ENCODE data around the gene SREBF1. TPM values are rescaled to one million over a fixed set of nuclear protein-coding genes. Genes with fewer than 3 reads are reported as not detected.

Gene SREBF1
- total and polyA plus RNA-seq, 7 experiments from 2014 or later: 22.4 to 281 (median 41.3) TPM

- intact Hi-C loops (cut with micrococcal nuclease): loop anchor here (1.0 to 2.0 kb wide), 7 partner anchors 48 to 179 kb away; partner anchors contain the start of gene RAI1 (in 2 of the 2)
- DNase-seq (no peak), ATAC-seq (no peak)
- ChIA-PET POLR2A (interaction anchor here (0.9 to 1.4 kb wide), 4 partner anchors 8 to 179 kb away, joined by 3 to 7 read pairs (median 4); no protein-coding TSS in a partner anchor), CTCF (interaction anchor here (0.7 to 5.2 kb wide), 16 partner anchors 9 to 186 kb away, joined by 3 to 88 read pairs (median 4); partner anchors contain the start of gene RAI1)
- H3K4me1 Mint-ChIP-seq: peaks cover 11 to 61% (median 46%) of the 10 kb centered on the region in 7 donors
- no peaks in the 10 kb centered on the region for H3K9me3 Mint-ChIP-seq
- no peaks in the 10 kb centered on the region for H3K27me3 ChIP-seq (ENCODE audit: control insufficient read depth in 2 of 2, insufficient read depth in 2 of 2, low read length in 2 of 2)
- H3K27me3 Mint-ChIP-seq: no peaks in the 10 kb centered on the region
- H3K27ac ChIP-seq (ENCODE audit: low read depth, low read length): no peak overlapping the region
- H3K27ac Mint-ChIP-seq: peak overlapping the region in 2 of 9 donors; percentile 56 to 58
- H3K36me3 Mint-ChIP-seq: peaks cover 0 to 5% (median 4%) of the 10 kb centered on the region in 5 donors
- peaks cover 0 to 23% of the 10 kb centered on the region in 2 donors for H3K4me1 ChIP-seq (ENCODE audit: control insufficient read depth in 2 of 2, insufficient read depth in 2 of 2, low read length in 2 of 2)
- no peak overlapping the region for H3K4me3 Mint-ChIP-seq
- H3K9me3 ChIP-seq (ENCODE audit: control insufficient read depth in 2 of 3, low read length in 3 of 3): no peaks in the 10 kb centered on the region
- H3K4me3 ChIP-seq (ENCODE audit: low read length): no peak overlapping the region
- H3K36me3 ChIP-seq (ENCODE audit: control insufficient read depth in 2 of 3, insufficient read depth in 3 of 3, low read length in 3 of 3): no peaks in the 10 kb centered on the region
Observed at GRCh38 chr17:17860766-17861107, 24.0 kb upstream of the SREBF1 start.

DNA sequence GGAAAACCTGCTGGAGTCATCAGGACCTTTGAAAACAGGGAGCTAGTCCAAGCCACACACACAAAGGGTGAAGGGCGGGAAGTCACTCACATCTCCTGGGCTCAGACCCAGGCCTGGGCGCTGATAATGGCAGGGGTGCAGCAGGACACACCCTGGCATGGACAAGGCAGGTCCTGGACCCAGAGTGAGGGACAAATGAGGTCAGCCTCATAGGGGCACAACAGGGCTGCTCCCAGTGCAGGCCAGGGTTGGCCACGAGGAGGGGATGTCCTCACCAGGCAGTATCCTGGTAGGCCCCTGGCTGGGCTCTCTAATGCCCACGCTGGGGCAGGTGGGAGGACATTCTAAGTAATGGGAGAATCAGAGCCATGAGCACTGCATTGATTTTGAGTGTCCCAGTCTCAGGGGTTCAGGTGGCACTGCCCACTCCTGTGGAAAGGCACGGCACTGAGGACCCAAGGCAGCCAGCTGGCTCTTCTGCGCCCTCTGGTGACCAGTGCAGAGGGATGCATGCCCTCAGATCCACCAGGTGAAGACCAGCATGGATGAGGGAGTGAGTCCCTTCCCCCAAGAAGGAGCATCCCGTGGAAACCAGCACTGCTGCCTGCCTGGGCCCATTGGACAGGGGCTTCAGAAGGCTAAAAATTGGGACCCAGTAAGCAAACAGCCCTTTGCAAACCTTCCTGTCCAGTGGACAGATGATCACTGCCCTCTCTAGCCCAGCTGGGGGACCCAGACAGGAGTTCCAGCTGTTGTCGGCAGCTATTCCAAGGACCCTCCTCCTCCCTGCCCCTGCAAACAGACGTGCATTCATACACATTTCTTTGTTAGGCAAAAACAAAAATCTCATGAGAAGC lies 23.4 kb upstream of the SREBF1 start:
- Histone ChIP-seq H3K27ac (ENCODE audit: low read depth, low read length) (no peak overlapping the region), H3K27me3 (ENCODE audit: control insufficient read depth in 2 of 2, insufficient read depth in 2 of 2, low read length in 2 of 2) (no peaks in the 10 kb centered on the region), H3K9me3 (ENCODE audit: control insufficient read depth in 2 of 3, low read length in 3 of 3) (no peaks in the 10 kb centered on the region), H3K4me1 (ENCODE audit: control insufficient read depth in 2 of 2, insufficient read depth in 2 of 2, low read length in 2 of 2) (peaks cover 0 to 28% of the 10 kb centered on the region in 2 donors), H3K4me3 (ENCODE audit: low read length) (no peak overlapping the region), H3K36me3 (ENCODE audit: control insufficient read depth in 2 of 3, insufficient read depth in 3 of 3, low read length in 3 of 3) (no peaks in the 10 kb centered on the region)
- DNase-seq (peak; percentile 50 to 77 (median 68)), ATAC-seq (peak; percentile 97)
- no peaks in the 10 kb centered on the region for H3K9me3 Mint-ChIP-seq
- no peaks in the 10 kb centered on the region for H3K27me3 Mint-ChIP-seq
- intact Hi-C loops (cut with micrococcal nuclease): loop anchor here (1.0 to 2.0 kb wide), 7 partner anchors 48 to 179 kb away; partner anchors contain the start of gene RAI1 (in 2 of the 2)
- peaks cover 13 to 67% (median 52%) of the 10 kb centered on the region in 7 donors for H3K4me1 Mint-ChIP-seq
- peaks cover 0 to 5% (median 4%) of the 10 kb centered on the region in 5 donors for H3K36me3 Mint-ChIP-seq
- POLR2A ChIA-PET: interaction anchor here (0.9 to 1.4 kb wide), 6 partner anchors 8 to 178 kb away, joined by 3 to 7 read pairs (median 4); no protein-coding TSS in a partner anchor
- H3K4me3 Mint-ChIP-seq: no peak overlapping the region
- H3K27ac Mint-ChIP-seq: peak overlapping the region in 3 of 9 donors; percentile 46 to 70 (median 58)
- CTCF ChIA-PET: interaction anchor here (0.7 to 5.2 kb wide), 17 partner anchors 18 to 185 kb away, joined by 3 to 88 read pairs (median 4); partner anchors contain the start of gene RAI1

- H3K4me1 Mint-ChIP-seq: peaks cover 4 to 68% (median 47%) of the 10 kb centered on the region in 7 donors
- DNase-seq: no peak
- intact Hi-C loops (cut with micrococcal nuclease): no loop called here
- Histone ChIP-seq H3K4me3 (ENCODE audit: low read length) (no peak overlapping the region), H3K27ac (ENCODE audit: low read depth, low read length) (no peak overlapping the region), H3K4me1 (ENCODE audit: control insufficient read depth in 2 of 2, insufficient read depth in 2 of 2, low read length in 2 of 2) (peaks cover 0 to 18% of the 10 kb centered on the region in 2 donors), H3K27me3 (ENCODE audit: control insufficient read depth in 2 of 2, insufficient read depth in 2 of 2, low read length in 2 of 2) (no peaks in the 10 kb centered on the region), H3K9me3 (ENCODE audit: control insufficient read depth in 2 of 3, low read length in 3 of 3) (no peaks in the 10 kb centered on the region), H3K36me3 (ENCODE audit: control insufficient read depth in 2 of 3, insufficient read depth in 3 of 3, low read length in 3 of 3) (no peaks in the 10 kb centered on the region)
- no peaks in the 10 kb centered on the region for H3K27me3 Mint-ChIP-seq
- ChIA-PET POLR2A (interaction anchor here (1.6 kb wide), 1 partner anchor 44 kb away, joined by 7 read pairs; no protein-coding TSS in a partner anchor), CTCF (interaction anchor here (0.6 kb wide), 1 partner anchor 192 kb away, joined by 5 read pairs; no protein-coding TSS in a partner anchor)
- no peaks in the 10 kb centered on the region for H3K9me3 Mint-ChIP-seq
- ATAC-seq: no peak
- no peak overlapping the region for H3K4me3 Mint-ChIP-seq
- H3K36me3 Mint-ChIP-seq: peaks cover 0 to 6% (median 4%) of the 10 kb centered on the region in 5 donors
- H3K27ac Mint-ChIP-seq: peak overlapping the region in 2 of 9 donors; percentile 31 to 47
Observed at GRCh38 chr17:17857496-17857895, 20.7 kb upstream of the SREBF1 start.

GRCh38 chr17:17856386-17856785 lies 19.6 kb upstream of the SREBF1 start:
- POLR2A ChIA-PET: interaction anchor here (1.0 to 1.6 kb wide), 2 partner anchors 20 to 43 kb away, joined by 4 to 7 read pairs; no protein-coding TSS in a partner anchor
- H3K27me3 ChIP-seq (ENCODE audit: control insufficient read depth in 2 of 2, insufficient read depth in 2 of 2, low read length in 2 of 2): no peaks in the 10 kb centered on the region
- no peak for DNase-seq
- Mint-ChIP-seq H3K36me3 (peaks cover 0 to 9% (median 0%) of the 10 kb centered on the region in 5 donors), H3K9me3 (no peaks in the 10 kb centered on the region), H3K27me3 (no peaks in the 10 kb centered on the region), H3K4me3 (no peak overlapping the region), H3K4me1 (peaks cover 9 to 68% (median 47%) of the 10 kb centered on the region in 7 donors), H3K27ac (peak overlapping the region in 7 of 9 donors; percentile 15 to 79 (median 51))
- H3K9me3 ChIP-seq (ENCODE audit: control insufficient read depth in 2 of 3, low read length in 3 of 3): no peaks in the 10 kb centered on the region
- ATAC-seq: no peak
- no peak overlapping the region for H3K4me3 ChIP-seq (ENCODE audit: low read length)
- peaks cover 0 to 26% of the 10 kb centered on the region in 2 donors for H3K4me1 ChIP-seq (ENCODE audit: control insufficient read depth in 2 of 2, insufficient read depth in 2 of 2, low read length in 2 of 2)
- no peak overlapping the region for H3K27ac ChIP-seq (ENCODE audit: low read depth, low read length)
- intact Hi-C loops (cut with micrococcal nuclease): no loop called here
- CTCF ChIA-PET: interaction anchor here (1.1 to 3.7 kb wide), 2 partner anchors 10 to 45 kb away, joined by 3 to 16 read pairs; no protein-coding TSS in a partner anchor
- H3K36me3 ChIP-seq (ENCODE audit: control insufficient read depth in 2 of 3, insufficient read depth in 3 of 3, low read length in 3 of 3): no peaks in the 10 kb centered on the region

DNA sequence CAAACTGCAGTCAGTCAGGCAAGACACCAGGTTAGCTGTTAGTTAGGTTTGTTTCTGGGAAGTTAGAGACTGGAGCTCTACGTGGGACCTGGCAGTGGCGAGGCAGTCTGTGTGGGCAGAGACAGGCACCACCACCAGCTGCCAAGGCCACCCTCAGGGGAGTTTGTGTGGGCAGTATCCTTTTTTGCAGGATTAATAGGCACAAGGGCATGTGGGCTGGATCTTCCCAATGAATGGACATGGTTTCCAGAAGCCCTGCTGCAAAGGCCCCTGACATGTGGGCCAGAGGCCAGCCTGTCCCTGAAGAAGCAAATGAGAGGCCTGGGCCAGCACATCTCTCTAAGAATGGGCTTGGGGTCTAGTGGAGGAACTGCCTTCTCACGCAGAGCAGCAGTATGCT lies 19.2 kb upstream of the SREBF1 start:
- H3K9me3 Mint-ChIP-seq: no peaks in the 10 kb centered on the region
- peaks cover 0 to 30% of the 10 kb centered on the region in 2 donors for H3K4me1 ChIP-seq (ENCODE audit: control insufficient read depth in 2 of 2, insufficient read depth in 2 of 2, low read length in 2 of 2)
- intact Hi-C loops (cut with micrococcal nuclease): no loop called here
- peak overlapping the region in 8 of 9 donors; percentile 10 to 79 (median 39) for H3K27ac Mint-ChIP-seq
- ChIA-PET POLR2A (interaction anchor here (0.8 to 1.0 kb wide), 2 partner anchors 20 to 44 kb away, joined by 3 to 4 read pairs; no protein-coding TSS in a partner anchor), CTCF (interaction anchor here (0.8 to 3.7 kb wide), 4 partner anchors 10 to 44 kb away, joined by 3 to 16 read pairs (median 3); no protein-coding TSS in a partner anchor)
- no peak overlapping the region for H3K27ac ChIP-seq (ENCODE audit: low read depth, low read length)
- ATAC-seq: no peak
- no peaks in the 10 kb centered on the region for H3K27me3 Mint-ChIP-seq
- H3K27me3 ChIP-seq (ENCODE audit: control insufficient read depth in 2 of 2, insufficient read depth in 2 of 2, low read length in 2 of 2): no peaks in the 10 kb centered on the region
- no peak for DNase-seq
- no peak overlapping the region for H3K4me3 Mint-ChIP-seq
- no peaks in the 10 kb centered on the region for H3K36me3 ChIP-seq (ENCODE audit: control insufficient read depth in 2 of 3, insufficient read depth in 3 of 3, low read length in 3 of 3)
- H3K9me3 ChIP-seq (ENCODE audit: control insufficient read depth in 2 of 3, low read length in 3 of 3): no peaks in the 10 kb centered on the region
- H3K4me1 Mint-ChIP-seq: peaks cover 13 to 69% (median 49%) of the 10 kb centered on the region in 7 donors
- H3K4me3 ChIP-seq (ENCODE audit: low read length): no peak overlapping the region
- H3K36me3 Mint-ChIP-seq: peaks cover 0 to 9% (median 0%) of the 10 kb centered on the region in 5 donors

GRCh38 chr17:17853811-17854447 lies 17.1 kb upstream of the SREBF1 start:
- H3K9me3 ChIP-seq (ENCODE audit: control insufficient read depth in 2 of 3, low read length in 3 of 3): no peaks in the 10 kb centered on the region
- H3K27me3 ChIP-seq (ENCODE audit: control insufficient read depth in 2 of 2, insufficient read depth in 2 of 2, low read length in 2 of 2): no peaks in the 10 kb centered on the region
- H3K36me3 ChIP-seq (ENCODE audit: control insufficient read depth in 2 of 3, insufficient read depth in 3 of 3, low read length in 3 of 3): no peaks in the 10 kb centered on the region
- no peak overlapping the region for H3K4me3 ChIP-seq (ENCODE audit: low read length)
- no peak overlapping the region for H3K27ac ChIP-seq (ENCODE audit: low read depth, low read length)
- intact Hi-C loops (cut with micrococcal nuclease): no loop called here
- Mint-ChIP-seq H3K27ac (peak overlapping the region in 5 of 9 donors; percentile 47 to 98 (median 68)), H3K27me3 (no peaks in the 10 kb centered on the region), H3K4me1 (peaks cover 30 to 78% (median 64%) of the 10 kb centered on the region in 7 donors), H3K4me3 (peak overlapping the region in 1 of 10 donors; percentile 53), H3K9me3 (no peaks in the 10 kb centered on the region), H3K36me3 (peaks cover 0 to 14% (median 0%) of the 10 kb centered on the region in 5 donors)
- peaks cover 20 to 45% of the 10 kb centered on the region in 2 donors for H3K4me1 ChIP-seq (ENCODE audit: control insufficient read depth in 2 of 2, insufficient read depth in 2 of 2, low read length in 2 of 2)
- DNase-seq (peak in 1 of 9 donors; percentile 42), ATAC-seq (no peak)
- ChIA-PET POLR2A (interaction anchor here (1.5 kb wide), 1 partner anchor 13 kb away, joined by 6 read pairs; no protein-coding TSS in a partner anchor), CTCF (interaction anchor here (0.8 to 3.7 kb wide), 2 partner anchors 42 to 110 kb away, joined by 3 to 16 read pairs; no protein-coding TSS in a partner anchor)

Data from naive thymus-derived CD4-positive, alpha-beta T cell (primary cell).